Measurements from ENCODE around the gene DYNLT3. TPM values are rescaled to one million over a fixed set of nuclear protein-coding genes. Genes with fewer than 3 reads are reported as not detected.
A peak's percentile ranks its signal among the peaks of the same experiment; 100 is the strongest.

Gene DYNLT3
- total RNA-seq, 1 donor: 79.9 TPM

GRCh38 chrX:37883196-37883595 lies 35.8 kb upstream of the DYNLT3 start:
- peak; percentile 41 for DNase-seq (ENCODE audit: low read depth)
- TF ChIP-seq, protein P1, sequence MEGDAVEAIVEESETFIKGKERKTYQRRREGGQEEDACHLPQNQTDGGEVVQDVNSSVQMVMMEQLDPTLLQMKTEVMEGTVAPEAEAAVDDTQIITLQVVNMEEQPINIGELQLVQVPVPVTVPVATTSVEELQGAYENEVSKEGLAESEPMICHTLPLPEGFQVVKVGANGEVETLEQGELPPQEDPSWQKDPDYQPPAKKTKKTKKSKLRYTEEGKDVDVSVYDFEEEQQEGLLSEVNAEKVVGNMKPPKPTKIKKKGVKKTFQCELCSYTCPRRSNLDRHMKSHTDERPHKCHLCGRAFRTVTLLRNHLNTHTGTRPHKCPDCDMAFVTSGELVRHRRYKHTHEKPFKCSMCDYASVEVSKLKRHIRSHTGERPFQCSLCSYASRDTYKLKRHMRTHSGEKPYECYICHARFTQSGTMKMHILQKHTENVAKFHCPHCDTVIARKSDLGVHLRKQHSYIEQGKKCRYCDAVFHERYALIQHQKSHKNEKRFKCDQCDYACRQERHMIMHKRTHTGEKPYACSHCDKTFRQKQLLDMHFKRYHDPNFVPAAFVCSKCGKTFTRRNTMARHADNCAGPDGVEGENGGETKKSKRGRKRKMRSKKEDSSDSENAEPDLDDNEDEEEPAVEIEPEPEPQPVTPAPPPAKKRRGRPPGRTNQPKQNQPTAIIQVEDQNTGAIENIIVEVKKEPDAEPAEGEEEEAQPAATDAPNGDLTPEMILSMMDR (IDR thresholded peaks at IDR 0.05; ENCODE audit: insufficient read depth, low read depth, low read length): no peak
- H3K4me3 ChIP-seq (ENCODE audit: low read depth, low read length): no peak overlapping the region

DNA sequence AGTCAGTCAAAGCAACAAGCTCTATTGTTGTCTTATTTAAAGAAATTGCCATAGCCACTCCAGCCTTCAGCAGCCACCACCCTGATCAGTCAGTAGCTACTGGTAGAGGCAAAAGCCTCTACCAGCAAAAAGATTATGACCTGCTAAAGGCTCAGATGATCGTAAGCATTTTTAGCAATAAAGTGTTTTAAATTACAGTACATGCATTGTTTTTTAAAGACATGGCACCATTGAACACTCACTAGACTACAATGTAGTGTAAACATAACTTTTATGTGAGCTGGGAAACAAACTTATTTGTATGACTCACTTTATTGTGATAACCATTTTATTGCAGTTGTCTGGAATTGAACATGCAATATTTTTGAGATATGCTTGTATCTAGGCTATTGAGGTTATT lies 32.3 kb upstream of the DYNLT3 start:
- no peak overlapping the region for H3K4me3 ChIP-seq (ENCODE audit: low read depth, low read length)
- TF ChIP-seq, protein P1 (IDR thresholded peaks at IDR 0.05; ENCODE audit: insufficient read depth, low read depth, low read length): no peak
- DNase-seq (ENCODE audit: low read depth): peak; percentile 29

DNA sequence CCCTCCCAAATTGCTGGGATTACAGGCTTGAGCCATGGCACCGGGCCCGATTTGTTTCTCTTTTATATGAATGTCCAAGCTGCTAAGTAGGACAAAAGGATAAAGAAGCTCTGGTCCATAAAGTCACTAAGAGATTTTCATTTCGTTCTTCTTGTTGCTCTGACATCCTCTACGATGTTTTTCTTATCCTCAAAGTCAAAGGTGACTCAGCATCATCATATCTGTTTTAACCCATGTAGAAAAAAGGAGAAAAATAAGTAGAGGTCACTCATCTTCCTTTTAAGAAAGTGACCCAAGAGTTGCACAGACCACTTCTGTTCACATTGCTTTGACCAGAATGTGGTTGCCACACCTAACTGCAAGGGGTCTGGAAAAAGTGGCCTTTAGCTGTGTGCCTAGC lies 29.3 kb upstream of the DYNLT3 start:
- no peak overlapping the region for H3K4me3 ChIP-seq (ENCODE audit: low read depth, low read length)
- TF ChIP-seq, protein P1 (IDR thresholded peaks at IDR 0.05; ENCODE audit: insufficient read depth, low read depth, low read length): no peak
- no peak for DNase-seq (ENCODE audit: low read depth)

DNA sequence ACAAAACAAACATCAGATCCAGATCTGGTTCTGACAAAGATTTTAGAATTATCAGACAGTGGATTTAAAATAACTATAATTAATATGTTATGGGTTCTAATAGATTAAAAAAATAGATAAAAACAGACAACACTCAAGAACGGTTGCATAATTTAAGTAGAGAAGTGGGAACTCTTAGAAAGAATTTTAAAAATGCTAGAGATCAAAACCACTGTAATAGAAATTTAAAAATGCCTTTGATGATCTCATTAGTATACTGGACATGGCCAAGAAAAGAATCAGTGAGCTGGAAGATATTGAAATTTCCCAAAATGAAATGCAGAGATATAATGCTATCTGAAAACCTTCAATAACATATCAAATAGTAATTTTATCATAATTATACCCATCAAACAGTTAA lies 28.3 kb upstream of the DYNLT3 start:
- DNase-seq (ENCODE audit: low read depth): no peak

GRCh38 chrX:37873220-37873619 lies 25.8 kb upstream of the DYNLT3 start:
- H3K4me3 ChIP-seq (ENCODE audit: low read depth, low read length): no peak overlapping the region
- DNase-seq (ENCODE audit: low read depth): no peak
- TF ChIP-seq, protein P1 (IDR thresholded peaks at IDR 0.05; ENCODE audit: insufficient read depth, low read depth, low read length): no peak

More for the DNA sequence above, 28.3 kb upstream of the DYNLT3 start:
- TF ChIP-seq, protein P1 (IDR thresholded peaks at IDR 0.05; ENCODE audit: insufficient read depth, low read depth, low read length): no peak
- H3K4me3 ChIP-seq (ENCODE audit: low read depth, low read length): no peak overlapping the region

GRCh38 chrX:37872303-37872655 lies 24.9 kb upstream of the DYNLT3 start:
- TF ChIP-seq, protein P1 (IDR thresholded peaks at IDR 0.05; ENCODE audit: insufficient read depth, low read depth, low read length): no peak
- DNase-seq (ENCODE audit: low read depth): no peak
- no peak overlapping the region for H3K4me3 ChIP-seq (ENCODE audit: low read depth, low read length)

GRCh38 chrX:37871626-37872302 lies 24.4 kb upstream of the DYNLT3 start:
- DNase-seq (ENCODE audit: low read depth): peak; percentile 90
- TF ChIP-seq, protein P1 (IDR thresholded peaks at IDR 0.05; ENCODE audit: insufficient read depth, low read depth, low read length): no peak
- no peak overlapping the region for H3K4me3 ChIP-seq (ENCODE audit: low read depth, low read length)

Data from fibroblast of villous mesenchyme (primary cell).